GM21390 (cell line): ENCODE results near the gene SLC17A5.
"Not testable (repeated sequence)": the region's sequence is repeated elsewhere in the genome, so short reads cannot be mapped to it uniquely, and the experiment has no call there.

Source experiments
- ATAC-seq: cut with Tn5 transposase; IDR thresholded peaks from one replicate; pipeline ENCODE4 v1.9.1; 2021; ENCODE audit not compliant: unreplicated experiment

The SLC17A5 gene

DNA sequence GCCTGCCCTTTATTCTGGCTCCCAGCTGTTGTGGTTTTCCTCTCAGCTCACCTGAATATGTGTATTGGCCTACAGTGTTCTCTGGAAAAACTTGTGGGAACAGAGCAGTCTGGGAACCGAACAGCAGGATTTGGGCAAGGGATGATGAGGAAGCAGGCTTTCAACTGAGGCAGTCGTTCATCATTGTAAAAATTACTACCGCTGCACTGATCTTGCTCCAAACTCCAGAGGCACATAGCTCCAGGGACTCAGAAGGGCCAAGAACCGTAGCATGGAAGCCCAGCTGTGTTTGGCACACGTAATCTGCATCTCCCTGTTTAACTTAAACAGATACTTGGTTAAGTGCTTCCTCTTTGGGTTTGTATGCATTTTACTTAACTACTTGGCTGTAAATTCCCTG, 84.7 kb downstream of the SLC17A5 start:
- ATAC-seq: no peak

DNA sequence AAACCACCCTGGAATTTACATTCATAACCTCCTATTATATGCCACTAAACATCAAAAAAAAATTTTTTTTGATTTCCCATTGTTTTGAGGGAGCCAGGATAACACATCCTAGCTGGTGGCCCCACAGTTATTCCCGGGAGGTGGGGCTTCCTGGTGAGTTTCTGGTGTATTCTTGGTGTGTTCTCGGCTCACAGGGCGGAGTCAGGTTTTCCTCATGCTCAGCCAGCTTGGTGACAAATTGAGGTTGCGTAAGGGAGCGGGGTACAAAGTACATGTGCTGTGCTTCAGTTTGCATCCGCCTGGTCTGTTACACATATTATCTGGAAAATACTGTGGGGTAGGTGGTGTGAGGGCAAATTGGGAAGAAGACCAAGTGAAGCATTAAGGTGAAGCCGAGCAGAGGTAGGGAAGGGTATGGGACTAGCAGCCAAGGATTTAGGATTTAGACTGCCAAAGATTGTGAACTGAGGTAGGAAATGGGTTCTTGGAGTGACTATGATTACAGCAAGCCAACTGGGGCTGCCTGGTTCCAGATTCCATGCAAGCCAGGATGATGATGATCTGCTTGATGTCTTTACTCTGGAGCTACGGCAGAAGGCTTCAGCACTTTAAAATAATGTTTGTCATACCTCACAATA, 86.7 kb downstream of the SLC17A5 start:
- no peak for ATAC-seq

- not testable (repeated sequence) for ATAC-seq
These were observed 87.3 kb downstream of the SLC17A5 start for GRCh38 chr6:73566486-73566871.

- no peak for ATAC-seq
These were observed 87.9 kb downstream of the SLC17A5 start for GRCh38 chr6:73565767-73566485.

DNA sequence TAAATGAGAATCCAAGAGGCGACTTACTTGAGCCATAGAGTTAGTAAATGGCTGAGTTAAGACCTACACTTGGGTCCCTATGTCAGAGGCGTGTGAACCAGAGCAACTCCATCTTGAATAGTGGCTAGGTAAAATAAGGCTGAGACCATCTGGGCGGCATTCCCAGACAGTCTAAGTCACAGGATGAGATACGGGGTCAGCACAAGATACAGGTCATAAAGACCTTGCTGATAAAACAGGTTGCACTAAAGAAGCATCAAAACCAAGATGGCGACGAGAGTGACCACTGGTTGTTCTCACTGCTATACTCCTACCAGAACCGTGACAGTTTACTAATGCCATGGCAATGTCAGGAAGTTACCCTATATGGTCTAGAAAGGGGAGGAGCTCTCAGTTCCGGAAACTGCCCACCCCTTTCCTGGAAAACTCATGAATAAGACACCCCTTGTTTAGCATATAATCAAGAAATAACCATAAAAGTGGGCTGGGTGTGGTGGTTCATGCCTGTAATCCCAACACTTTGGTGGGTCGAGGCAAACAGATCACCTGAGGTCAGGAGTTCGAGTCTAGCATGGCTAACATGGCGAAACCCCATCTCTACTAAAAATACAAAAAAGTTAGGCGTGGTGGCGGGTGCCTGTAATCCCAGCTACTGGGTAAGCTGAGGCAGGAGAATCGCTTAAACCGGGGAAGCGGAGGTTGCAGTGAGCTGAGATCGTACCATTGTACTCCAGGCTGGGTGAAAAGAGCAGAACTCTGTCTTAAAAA, 89.0 kb downstream of the SLC17A5 start:
- ATAC-seq: no peak

- ATAC-seq: no peak
These were observed 91.2 kb downstream of the SLC17A5 start for GRCh38 chr6:73562558-73562957.

GRCh38 chr6:73560853-73561407, 92.9 kb downstream of the SLC17A5 start:
- peak; percentile 56 for ATAC-seq

DNA sequence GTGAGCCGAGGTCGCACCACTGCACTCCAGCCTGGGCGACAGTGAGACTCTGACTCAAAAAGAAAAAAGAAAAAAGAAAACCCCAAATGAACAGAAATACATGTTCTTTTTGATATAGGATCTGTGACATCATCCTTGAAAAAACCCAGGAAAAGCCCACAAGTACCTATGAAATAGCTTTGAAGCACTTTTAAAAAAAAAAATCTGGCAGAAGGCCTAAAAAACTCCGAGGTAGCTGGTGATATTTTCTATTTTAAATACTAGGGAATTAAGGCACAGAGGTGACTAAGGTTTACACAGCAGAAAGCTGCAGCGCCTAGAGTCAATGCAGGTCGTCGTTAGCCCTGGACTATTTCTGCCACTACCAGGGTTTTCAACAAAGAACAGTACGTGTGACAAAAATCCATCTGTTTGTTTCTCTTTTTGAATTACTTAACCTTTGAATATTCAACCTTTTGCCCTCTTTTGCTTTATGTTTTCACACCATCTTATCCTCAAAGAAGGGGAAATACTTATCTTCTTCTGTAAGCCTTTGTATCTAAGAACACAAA, 93.5 kb downstream of the SLC17A5 start:
- peak; percentile 42 for ATAC-seq

- not testable (repeated sequence) for ATAC-seq
These were observed 94.4 kb downstream of the SLC17A5 start for GRCh38 chr6:73559399-73559794.

- peak; percentile 47 for ATAC-seq
These were observed 95.0 kb downstream of the SLC17A5 start for GRCh38 chr6:73558624-73559398.

- no peak for ATAC-seq
These were observed 97.0 kb downstream of the SLC17A5 start for GRCh38 chr6:73556836-73557235.

DNA sequence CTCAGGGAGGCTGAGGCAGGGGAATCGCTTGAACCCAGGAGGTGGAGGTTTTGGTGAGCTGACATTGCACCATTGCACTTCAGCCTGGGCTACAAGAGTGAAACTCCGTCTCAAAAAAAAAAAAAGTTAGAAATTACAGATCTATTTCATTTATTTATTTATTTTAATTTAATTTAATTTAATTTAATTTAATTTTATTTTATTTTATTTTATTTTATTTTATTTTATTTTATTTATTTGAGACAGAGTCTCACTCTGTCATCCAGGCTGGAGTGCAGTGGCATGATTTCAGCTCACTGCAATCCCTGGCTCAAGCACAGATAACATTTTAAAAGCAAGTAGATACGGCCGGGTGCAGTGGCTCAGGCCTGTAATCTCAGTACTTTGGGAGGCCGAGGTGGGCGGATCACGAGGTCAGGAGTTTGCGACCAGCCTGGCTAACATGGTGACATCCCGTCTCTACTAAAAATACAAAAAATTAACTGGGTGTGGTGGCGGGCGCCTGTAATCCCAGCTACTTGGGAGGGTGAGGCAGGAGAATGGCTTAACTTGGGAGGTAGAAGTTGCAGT, 98.3 kb downstream of the SLC17A5 start:
- ATAC-seq: not testable (repeated sequence)

- ATAC-seq: not testable (repeated sequence)
These were observed 102.7 kb downstream of the SLC17A5 start for GRCh38 chr6:73551115-73551514.

GRCh38 chr6:73548458-73549446, 105.0 kb downstream of the SLC17A5 start:
- no peak for ATAC-seq

DNA sequence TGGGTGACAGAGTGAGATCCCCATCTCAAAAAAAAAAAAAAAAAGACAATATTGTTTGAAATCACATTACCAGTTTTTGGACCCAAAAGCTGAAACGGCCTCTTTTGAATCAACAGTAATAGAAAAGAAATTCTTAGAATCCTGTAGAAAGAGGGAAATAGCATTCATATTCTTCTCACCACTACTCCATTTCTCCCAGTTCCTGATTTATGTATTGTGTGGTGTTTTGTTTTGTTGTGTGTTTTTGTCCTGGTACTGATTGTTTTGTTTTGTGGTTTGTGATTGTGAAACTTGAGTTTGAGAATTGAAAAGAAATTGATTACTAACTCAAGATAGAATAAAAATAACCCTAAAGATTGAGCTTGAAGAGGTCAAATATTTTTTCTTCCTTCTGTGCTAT, 106.8 kb downstream of the SLC17A5 start:
- ATAC-seq: no peak
